ENCODE results near the gene SCUBE1. TPM values are rescaled to one million over a fixed set of nuclear protein-coding genes. Genes with fewer than 3 reads are reported as not detected.

The SCUBE1 gene
- total and polyA plus RNA-seq, 2 experiments from 2014 or later: not detected

- no peaks in the 10 kb centered on the region for H3K9me3 ChIP-seq (ENCODE audit: low read depth)
- H3K79me2 ChIP-seq (ENCODE audit: insufficient read depth): no peaks in the 10 kb centered on the region
- H3K4me3 ChIP-seq: no peak overlapping the region
- H4K20me1 ChIP-seq (ENCODE audit: insufficient read depth): no peaks in the 10 kb centered on the region
- H2AFZ ChIP-seq: no peak overlapping the region
- H3K27ac ChIP-seq: no peak overlapping the region
- H3K9me2 ChIP-seq (ENCODE audit: insufficient read depth): no peaks in the 10 kb centered on the region
- TF ChIP-seq EZH2phosphoT487 (IDR thresholded peaks at IDR 0.05; ENCODE audit: insufficient read depth, low read depth) (no peak), EZH2 (IDR thresholded peaks at IDR 0.05; ENCODE audit: insufficient read depth, poor library complexity, severe bottlenecking) (no peak)
- no peak for DNase-seq
- H3K9ac ChIP-seq: no peak overlapping the region
- no peak overlapping the region for H3K4me2 ChIP-seq (ENCODE audit: unreplicated experiment)
- H3F3A ChIP-seq (ENCODE audit: insufficient read depth): no peaks in the 10 kb centered on the region
- in situ Hi-C loops (cut with MboI): no loop called here
- no peaks in the 10 kb centered on the region for H3K27me3 ChIP-seq (replicated peaks; ENCODE audit: insufficient read depth)
- H3K4me1 ChIP-seq (ENCODE audit: insufficient read depth): no peaks in the 10 kb centered on the region
- WGBS, 2 experiments (ENCODE audit: low coverage in 1 of 2, low lambda C conversion rate in 2 of 2, missing lambda C conversion rate in 2 of 2): 56 to 60% methylated on average over 21 to 23 of the region's 23 CpGs
- H3K36me3 ChIP-seq (ENCODE audit: low read depth): no peaks in the 10 kb centered on the region
These were observed 136.5 kb downstream of the SCUBE1 start for GRCh38 chr22:43206509-43207161.

GRCh38 chr22:43205748-43206508 lies 137.2 kb downstream of the SCUBE1 start:
- Histone ChIP-seq H3K27me3 (replicated peaks; ENCODE audit: insufficient read depth) (no peaks in the 10 kb centered on the region), H4K20me1 (ENCODE audit: insufficient read depth) (no peaks in the 10 kb centered on the region), H3K9me3 (ENCODE audit: low read depth) (no peaks in the 10 kb centered on the region), H3K4me2 (ENCODE audit: unreplicated experiment) (no peak overlapping the region), H3K4me1 (ENCODE audit: insufficient read depth) (no peaks in the 10 kb centered on the region), H2AFZ (no peak overlapping the region), H3K79me2 (ENCODE audit: insufficient read depth) (no peaks in the 10 kb centered on the region), H3K36me3 (ENCODE audit: low read depth) (no peaks in the 10 kb centered on the region), H3F3A (ENCODE audit: insufficient read depth) (no peaks in the 10 kb centered on the region), H3K4me3 (no peak overlapping the region), H3K9ac (no peak overlapping the region), H3K9me2 (ENCODE audit: insufficient read depth) (no peaks in the 10 kb centered on the region), H3K27ac (no peak overlapping the region)
- in situ Hi-C loops (cut with MboI): no loop called here
- 54 to 89% methylated on average over 3 to 5 of the region's 5 CpGs for WGBS, 2 experiments (ENCODE audit: low coverage in 1 of 2, low lambda C conversion rate in 2 of 2, missing lambda C conversion rate in 2 of 2)
- DNase-seq: no peak
- no peak for TF ChIP-seq EZH2phosphoT487 (IDR thresholded peaks at IDR 0.05; ENCODE audit: insufficient read depth, low read depth)
- TF ChIP-seq EZH2 (IDR thresholded peaks at IDR 0.05; ENCODE audit: insufficient read depth, poor library complexity, severe bottlenecking): no peak

- Histone ChIP-seq H3K9me3 (ENCODE audit: low read depth) (no peaks in the 10 kb centered on the region), H3K79me2 (ENCODE audit: insufficient read depth) (no peaks in the 10 kb centered on the region), H3K4me3 (no peak overlapping the region), H3K36me3 (ENCODE audit: low read depth) (no peaks in the 10 kb centered on the region), H3K27ac (no peak overlapping the region), H3F3A (ENCODE audit: insufficient read depth) (no peaks in the 10 kb centered on the region), H3K9ac (no peak overlapping the region), H3K9me2 (ENCODE audit: insufficient read depth) (no peaks in the 10 kb centered on the region), H2AFZ (no peak overlapping the region), H3K4me1 (ENCODE audit: insufficient read depth) (no peaks in the 10 kb centered on the region), H4K20me1 (ENCODE audit: insufficient read depth) (no peaks in the 10 kb centered on the region), H3K4me2 (ENCODE audit: unreplicated experiment) (no peak overlapping the region), H3K27me3 (replicated peaks; ENCODE audit: insufficient read depth) (no peaks in the 10 kb centered on the region)
- no peak for TF ChIP-seq EZH2phosphoT487 (IDR thresholded peaks at IDR 0.05; ENCODE audit: insufficient read depth, low read depth)
- TF ChIP-seq EZH2 (IDR thresholded peaks at IDR 0.05; ENCODE audit: insufficient read depth, poor library complexity, severe bottlenecking): no peak
- in situ Hi-C loops (cut with MboI): no loop called here
- WGBS, 2 experiments (ENCODE audit: low coverage in 1 of 2, low lambda C conversion rate in 2 of 2, missing lambda C conversion rate in 2 of 2): 66 to 75% methylated on average over 6 to 8 of the region's 9 CpGs
- DNase-seq: no peak
These were observed 137.9 kb downstream of the SCUBE1 start for GRCh38 chr22:43205261-43205691.

GRCh38 chr22:43203471-43203981 lies 139.6 kb downstream of the SCUBE1 start:
- H4K20me1 ChIP-seq (ENCODE audit: insufficient read depth): no peaks in the 10 kb centered on the region
- 77 to 79% methylated on average over 15 to 20 of the region's 20 CpGs for WGBS, 2 experiments (ENCODE audit: low coverage in 1 of 2, low lambda C conversion rate in 2 of 2, missing lambda C conversion rate in 2 of 2)
- no peaks in the 10 kb centered on the region for H3F3A ChIP-seq (ENCODE audit: insufficient read depth)
- no peak for TF ChIP-seq EZH2 (IDR thresholded peaks at IDR 0.05; ENCODE audit: insufficient read depth, poor library complexity, severe bottlenecking)
- no peak for TF ChIP-seq EZH2phosphoT487 (IDR thresholded peaks at IDR 0.05; ENCODE audit: insufficient read depth, low read depth)
- no peaks in the 10 kb centered on the region for H3K4me1 ChIP-seq (ENCODE audit: insufficient read depth)
- H3K4me3 ChIP-seq: no peak overlapping the region
- no peaks in the 10 kb centered on the region for H3K36me3 ChIP-seq (ENCODE audit: low read depth)
- H3K9ac ChIP-seq: no peak overlapping the region
- no peak overlapping the region for H3K4me2 ChIP-seq (ENCODE audit: unreplicated experiment)
- H3K27ac ChIP-seq: no peak overlapping the region
- no peak for DNase-seq
- in situ Hi-C loops (cut with MboI): no loop called here
- no peak overlapping the region for H2AFZ ChIP-seq
- no peaks in the 10 kb centered on the region for H3K27me3 ChIP-seq (replicated peaks; ENCODE audit: insufficient read depth)
- H3K9me2 ChIP-seq (ENCODE audit: insufficient read depth): no peaks in the 10 kb centered on the region
- H3K9me3 ChIP-seq (ENCODE audit: low read depth): no peaks in the 10 kb centered on the region
- no peaks in the 10 kb centered on the region for H3K79me2 ChIP-seq (ENCODE audit: insufficient read depth)

Measured in GM23248 (cell line).